ENCODE data around the gene SAMD8. TPM values are rescaled to one million over a fixed set of nuclear protein-coding genes. Genes with fewer than 3 reads are reported as not detected.

The SAMD8 gene
- total and polyA plus RNA-seq, 11 donors = 7.5 to 43.0 (median 23.4) TPM

GRCh38 chr10:75176046-75176445 lies 64.6 kb downstream of the SAMD8 start:
- Histone ChIP-seq H3K9me3 (no peaks in the 10 kb centered on the region), H3K27me3 (no peaks in the 10 kb centered on the region), H3K36me3 (peaks cover 0 to 59% (median 36%) of the 10 kb centered on the region in 9 donors), H3K4me1 (peaks cover 0 to 19% (median 5%) of the 10 kb centered on the region in 12 donors), H3K27ac (no peak overlapping the region), H3K4me3 (no peak overlapping the region)
- TF ChIP-seq POLR2A (IDR thresholded peaks at IDR 0.05) (no peak), CTCF (IDR thresholded peaks at IDR 0.05) (no peak)
- DNase-seq (no peak), ATAC-seq (no peak)
- WGBS, 4 donors = 84 to 90% (median 89%) methylated on average over 6 of the region's 6 CpGs
- intact Hi-C loops (cut with DNase I) = loop anchor here in 1 of 10 donors (10.0 kb wide), 1 partner anchor 61 kb away; the partner anchor contains the start of gene SAMD8

- intact Hi-C loops (cut with DNase I) = loop anchor here in 1 of 10 donors (10.0 kb wide), 1 partner anchor 62 kb away; the partner anchor contains the start of gene SAMD8
- 97 to 100% (median 98%) methylated on average over 1 of the region's 1 CpG for WGBS, 4 donors
- no peak overlapping the region for H3K27ac ChIP-seq
- H3K36me3 ChIP-seq = peaks cover 0 to 52% (median 32%) of the 10 kb centered on the region in 9 donors
- no peaks in the 10 kb centered on the region for H3K27me3 ChIP-seq
- TF ChIP-seq POLR2A (IDR thresholded peaks at IDR 0.05) (no peak), CTCF (IDR thresholded peaks at IDR 0.05) (no peak)
- ATAC-seq = no peak
- H3K4me1 ChIP-seq = peaks cover 0 to 25% (median 9%) of the 10 kb centered on the region in 12 donors
- no peak for DNase-seq
- H3K4me3 ChIP-seq = no peak overlapping the region
- no peaks in the 10 kb centered on the region for H3K9me3 ChIP-seq
Observed at GRCh38 chr10:75176736-75177135, 65.3 kb downstream of the SAMD8 start.

GRCh38 chr10:75179657-75180177 lies 68.3 kb downstream of the SAMD8 start:
- WGBS, 4 donors = 76 to 91% (median 87%) methylated on average over 1 of the region's 1 CpG
- no peak for DNase-seq
- peaks cover 0 to 25% (median 9%) of the 10 kb centered on the region in 12 donors for H3K4me1 ChIP-seq
- no peak for ATAC-seq
- intact Hi-C loops (cut with DNase I) = loop anchor here in 3 of 10 donors (10.0 kb wide), 1 partner anchor 65 kb away; the partner anchor contains the start of gene SAMD8 (in 3 of the 3)
- H3K4me3 ChIP-seq = no peak overlapping the region
- no peaks in the 10 kb centered on the region for H3K27me3 ChIP-seq
- H3K9me3 ChIP-seq = no peaks in the 10 kb centered on the region
- TF ChIP-seq CTCF (IDR thresholded peaks at IDR 0.05) (no peak), POLR2A (IDR thresholded peaks at IDR 0.05) (no peak)
- peaks cover 0 to 39% (median 24%) of the 10 kb centered on the region in 9 donors for H3K36me3 ChIP-seq
- H3K27ac ChIP-seq = peak overlapping the region in 6 of 12 donors; percentile 39 to 72 (median 60)

GRCh38 chr10:75180592-75180991 lies 69.1 kb downstream of the SAMD8 start:
- Histone ChIP-seq H3K36me3 (peaks cover 0 to 35% (median 24%) of the 10 kb centered on the region in 9 donors), H3K27me3 (no peaks in the 10 kb centered on the region), H3K4me1 (peaks cover 0 to 25% (median 9%) of the 10 kb centered on the region in 12 donors), H3K4me3 (peak overlapping the region in 2 of 12 donors; percentile 10 to 11), H3K9me3 (no peaks in the 10 kb centered on the region), H3K27ac (peak overlapping the region in 9 of 12 donors; percentile 23 to 72 (median 58))
- ATAC-seq = peak; percentile 47 to 68 (median 56)
- TF ChIP-seq CTCF (IDR thresholded peaks at IDR 0.05) = no peak
- no peak for TF ChIP-seq POLR2A (IDR thresholded peaks at IDR 0.05)
- DNase-seq = no peak
- intact Hi-C loops (cut with DNase I) = loop anchor here in 2 of 10 donors (10.0 kb wide), 1 partner anchor 66 kb away; the partner anchor contains the start of gene SAMD8 (in 2 of the 2)
- 64 to 85% (median 73%) methylated on average over 2 of the region's 2 CpGs for WGBS, 4 donors

All from heart left ventricle (tissue), 16 donors.